Measurements from ENCODE around the gene ZBTB45. TPM values are rescaled to one million over a fixed set of nuclear protein-coding genes. Genes with fewer than 3 reads are reported as not detected.
"Not testable (repeated sequence)": the region's sequence is repeated elsewhere in the genome, so short reads cannot be mapped to it uniquely, and the experiment has no call there.

ZBTB45 gene
- total RNA-seq, 4 donors from 2014 or later: 0.88 to 17.8 (median 3.8) TPM

DNA sequence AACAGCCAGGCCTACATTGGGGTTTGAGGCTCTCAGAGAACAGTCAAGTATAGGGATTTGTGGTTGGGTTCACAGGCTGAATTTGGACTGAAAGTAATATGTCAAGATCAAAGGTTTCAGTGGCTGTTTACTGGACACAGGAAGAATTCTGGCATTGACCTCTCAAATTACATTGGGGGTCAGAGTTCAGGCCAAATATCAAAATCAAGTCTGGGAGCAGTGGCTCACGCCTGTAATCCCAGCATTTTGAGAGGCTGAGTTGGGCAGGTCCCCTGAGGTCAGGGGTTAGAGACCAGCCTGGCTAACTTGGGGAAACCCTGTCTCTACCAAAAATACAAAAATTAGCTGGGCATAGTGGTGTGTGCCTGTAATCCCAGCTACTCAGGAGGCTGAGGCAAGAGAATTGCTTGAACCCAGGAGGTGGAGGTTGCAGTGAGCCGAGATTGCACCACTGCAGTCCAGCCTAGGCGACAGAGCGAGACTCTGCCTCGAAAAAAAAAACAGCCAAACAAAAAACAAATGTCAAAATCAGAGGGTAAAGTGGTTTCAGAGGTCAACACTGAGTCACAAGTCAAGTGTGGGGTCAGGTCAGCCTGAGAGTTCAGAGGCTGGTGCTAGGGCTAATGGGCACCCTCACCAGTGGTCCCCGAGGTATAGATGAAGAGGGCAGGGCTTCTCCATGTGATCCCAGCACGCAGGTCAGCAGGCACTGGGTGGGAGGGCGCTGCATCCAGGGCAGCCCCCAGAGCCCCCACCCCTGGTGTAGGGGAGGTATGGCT, 9.3 kb downstream of the ZBTB45 start:
- no peaks in the 10 kb centered on the region for H3K36me3 ChIP-seq
- H3K4me1 ChIP-seq: no peaks in the 10 kb centered on the region
- DNase-seq: no peak
- no peak overlapping the region for H3K27ac ChIP-seq
- no peak overlapping the region for H3K4me3 ChIP-seq
- H3K9me3 ChIP-seq: no peaks in the 10 kb centered on the region
- TF ChIP-seq POLR2A (IDR thresholded peaks at IDR 0.05): no peak
- TF ChIP-seq, protein P1, sequence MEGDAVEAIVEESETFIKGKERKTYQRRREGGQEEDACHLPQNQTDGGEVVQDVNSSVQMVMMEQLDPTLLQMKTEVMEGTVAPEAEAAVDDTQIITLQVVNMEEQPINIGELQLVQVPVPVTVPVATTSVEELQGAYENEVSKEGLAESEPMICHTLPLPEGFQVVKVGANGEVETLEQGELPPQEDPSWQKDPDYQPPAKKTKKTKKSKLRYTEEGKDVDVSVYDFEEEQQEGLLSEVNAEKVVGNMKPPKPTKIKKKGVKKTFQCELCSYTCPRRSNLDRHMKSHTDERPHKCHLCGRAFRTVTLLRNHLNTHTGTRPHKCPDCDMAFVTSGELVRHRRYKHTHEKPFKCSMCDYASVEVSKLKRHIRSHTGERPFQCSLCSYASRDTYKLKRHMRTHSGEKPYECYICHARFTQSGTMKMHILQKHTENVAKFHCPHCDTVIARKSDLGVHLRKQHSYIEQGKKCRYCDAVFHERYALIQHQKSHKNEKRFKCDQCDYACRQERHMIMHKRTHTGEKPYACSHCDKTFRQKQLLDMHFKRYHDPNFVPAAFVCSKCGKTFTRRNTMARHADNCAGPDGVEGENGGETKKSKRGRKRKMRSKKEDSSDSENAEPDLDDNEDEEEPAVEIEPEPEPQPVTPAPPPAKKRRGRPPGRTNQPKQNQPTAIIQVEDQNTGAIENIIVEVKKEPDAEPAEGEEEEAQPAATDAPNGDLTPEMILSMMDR (IDR thresholded peaks at IDR 0.05): no peak
- intact Hi-C loops (cut with DNase I; ENCODE audit: low total_unique reads): no loop called here
- no peaks in the 10 kb centered on the region for H3K27me3 ChIP-seq

DNA sequence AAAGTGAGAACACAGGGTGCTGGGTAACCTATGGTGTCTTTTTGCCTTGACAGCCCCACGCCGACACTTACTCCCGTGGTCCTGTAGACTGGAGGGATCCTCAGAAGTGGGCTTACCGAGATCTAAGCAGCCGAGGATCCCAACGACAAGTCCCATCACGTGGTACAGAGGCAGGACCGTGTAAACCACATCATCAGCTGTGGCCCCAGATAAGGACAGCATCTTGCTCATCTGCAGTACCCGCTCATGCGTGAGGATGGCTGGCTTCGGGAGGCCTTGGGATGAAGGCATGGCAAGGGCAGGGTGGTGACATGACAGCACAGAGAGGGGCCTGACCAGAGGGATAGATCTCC, 9.9 kb downstream of the ZBTB45 start:
- no peaks in the 10 kb centered on the region for H3K27me3 ChIP-seq
- no peak overlapping the region for H3K27ac ChIP-seq
- no peak for TF ChIP-seq POLR2A (IDR thresholded peaks at IDR 0.05)
- TF ChIP-seq, protein P1 (IDR thresholded peaks at IDR 0.05): no peak
- H3K4me1 ChIP-seq: no peaks in the 10 kb centered on the region
- no peaks in the 10 kb centered on the region for H3K36me3 ChIP-seq
- DNase-seq: no peak
- H3K4me3 ChIP-seq: no peak overlapping the region
- H3K9me3 ChIP-seq: no peaks in the 10 kb centered on the region
- intact Hi-C loops (cut with DNase I; ENCODE audit: low total_unique reads): no loop called here

DNA sequence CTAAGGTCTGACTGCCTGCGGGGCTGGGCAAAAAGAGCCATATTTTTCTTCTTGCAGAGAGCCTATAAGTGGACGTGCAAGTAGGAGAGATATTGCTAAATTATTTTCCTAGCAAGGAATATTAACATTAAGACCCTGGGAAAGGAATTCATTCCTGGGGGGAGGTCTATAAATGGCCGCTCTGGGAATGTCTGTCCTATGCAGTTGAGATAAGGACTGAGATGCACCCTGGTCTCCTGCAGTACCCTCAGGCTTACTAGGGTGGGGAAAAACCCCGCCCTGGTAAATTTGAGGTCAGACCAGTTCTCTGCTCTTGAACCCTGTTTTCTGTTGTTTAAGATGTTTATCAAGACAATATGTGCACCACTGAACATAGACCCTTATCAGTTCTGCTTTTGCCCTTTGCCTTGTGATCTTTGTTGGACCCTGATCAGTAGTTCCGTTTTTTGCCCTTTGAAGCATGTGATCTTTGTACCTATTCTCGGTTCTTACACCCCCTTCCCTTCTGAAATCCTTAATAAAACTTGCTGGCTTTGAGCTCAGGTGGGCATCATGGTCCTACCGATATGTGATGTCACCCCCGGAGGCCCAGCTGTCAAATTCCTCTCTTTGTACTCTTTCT, 11.9 kb downstream of the ZBTB45 start:
- intact Hi-C loops (cut with DNase I; ENCODE audit: low total_unique reads); H3K9me3 ChIP-seq; H3K36me3 ChIP-seq; H3K4me1 ChIP-seq; H3K4me3 ChIP-seq; DNase-seq; H3K27me3 ChIP-seq; H3K27ac ChIP-seq: not testable (repeated sequence)

DNA sequence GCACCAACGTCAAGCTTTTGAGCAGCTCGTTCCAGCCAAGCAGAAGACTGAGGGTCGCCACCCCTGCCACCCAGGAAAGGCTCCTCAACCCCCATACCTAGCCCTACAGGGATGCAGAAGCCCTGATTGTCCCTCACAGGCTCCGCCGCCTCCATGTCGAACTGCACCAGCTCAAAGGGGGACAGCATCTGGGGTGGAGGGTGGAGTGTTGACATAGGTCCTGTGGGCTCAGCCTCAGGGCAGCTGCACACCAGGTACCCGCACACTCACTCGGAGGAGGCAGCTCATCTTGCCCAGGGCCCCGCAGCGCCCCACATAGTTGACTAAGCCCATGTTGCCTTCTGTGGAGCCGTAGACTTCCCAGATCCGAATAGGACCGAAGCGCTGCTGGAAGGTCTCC, 19.4 kb downstream of the ZBTB45 start:
- H3K27ac ChIP-seq: no peak overlapping the region
- no peaks in the 10 kb centered on the region for H3K36me3 ChIP-seq
- TF ChIP-seq, protein P1 (IDR thresholded peaks at IDR 0.05): no peak
- no peak for TF ChIP-seq POLR2A (IDR thresholded peaks at IDR 0.05)
- H3K9me3 ChIP-seq: no peaks in the 10 kb centered on the region
- H3K27me3 ChIP-seq: no peaks in the 10 kb centered on the region
- H3K4me3 ChIP-seq: no peak overlapping the region
- intact Hi-C loops (cut with DNase I; ENCODE audit: low total_unique reads): no loop called here
- DNase-seq: no peak
- H3K4me1 ChIP-seq: peaks cover 0 to 6% of the 10 kb centered on the region in 2 donors

DNA sequence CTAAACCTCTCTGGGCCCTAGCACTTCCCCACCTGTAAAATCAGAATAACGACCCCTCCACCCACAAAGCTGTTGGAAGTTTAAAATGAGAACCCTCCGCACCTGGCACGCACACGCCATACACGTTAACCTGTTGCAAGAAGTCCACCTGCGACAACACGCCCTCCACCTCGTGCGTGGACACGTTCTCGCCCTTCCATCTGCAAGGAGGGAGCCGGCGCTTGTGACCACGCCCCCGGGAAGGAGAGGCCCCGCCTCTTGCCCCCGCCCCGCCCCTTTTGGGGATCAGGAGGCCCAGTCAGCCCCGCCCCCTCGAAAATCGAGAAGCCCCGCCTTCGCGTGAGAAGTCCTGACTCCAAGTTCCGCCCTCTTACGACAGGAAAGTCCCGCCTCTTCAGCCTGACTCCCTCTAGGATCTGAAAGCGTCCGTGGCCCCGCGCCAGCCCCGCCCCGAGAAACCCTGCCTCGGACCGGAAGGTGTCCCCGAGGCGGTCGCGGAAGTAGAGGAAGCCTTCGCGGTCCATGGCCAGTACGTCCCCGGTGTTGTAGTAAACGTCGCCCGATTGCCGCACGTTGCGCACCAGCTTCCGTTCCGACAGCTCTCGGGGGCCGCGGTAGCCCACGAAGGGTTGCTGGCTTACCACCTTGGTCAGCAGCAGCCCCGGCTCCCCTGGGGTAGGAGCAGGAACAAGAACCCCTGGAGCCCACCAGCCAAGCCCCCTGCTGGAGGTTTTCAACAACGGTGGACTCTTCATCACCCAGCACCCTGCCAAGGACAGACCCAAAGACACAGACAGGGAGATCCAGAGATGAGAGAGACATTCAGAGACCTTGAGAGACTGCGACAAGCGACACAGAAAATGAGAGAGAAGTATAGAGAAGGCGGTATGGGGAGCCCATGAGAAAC, 20.3 kb downstream of the ZBTB45 start:
- H3K27me3 ChIP-seq: no peaks in the 10 kb centered on the region
- peak; percentile 33 to 65 for TF ChIP-seq POLR2A (IDR thresholded peaks at IDR 0.05)
- TF ChIP-seq, protein P1 (IDR thresholded peaks at IDR 0.05): peak in 3 of 4 experiments; percentile 23 to 47 (median 39)
- peak overlapping the region; percentile 36 to 52 for H3K4me3 ChIP-seq
- intact Hi-C loops (cut with DNase I; ENCODE audit: low total_unique reads): no loop called here
- DNase-seq: peak; percentile 100
- peaks cover 0 to 6% of the 10 kb centered on the region in 2 donors for H3K4me1 ChIP-seq
- H3K27ac ChIP-seq: peak overlapping the region; percentile 55 to 86
- no peaks in the 10 kb centered on the region for H3K9me3 ChIP-seq
- no peaks in the 10 kb centered on the region for H3K36me3 ChIP-seq

All from uterus (tissue), 4 donors.